IPS-18c (cell line): ENCODE data around the gene CNTNAP1.
"Not testable (repeated sequence)": the region's sequence is repeated elsewhere in the genome, so short reads cannot be mapped to it uniquely, and the experiment has no call there.

Experiments used
- H3K4me3 ChIP-seq: 2 replicates; pipeline ENCODE4 v1.7.0; 2013; ENCODE audit warnings: low read depth, mild to moderate bottlenecking, low read length, moderate library complexity; ENCODE audit not compliant: insufficient read depth
- H3K9me3 ChIP-seq: one replicate; pipeline ENCODE4 v1.6.1; 2013; ENCODE audit warnings: mild to moderate bottlenecking, low read length, moderate library complexity; ENCODE audit not compliant: control insufficient read depth, insufficient read depth

Gene CNTNAP1

DNA sequence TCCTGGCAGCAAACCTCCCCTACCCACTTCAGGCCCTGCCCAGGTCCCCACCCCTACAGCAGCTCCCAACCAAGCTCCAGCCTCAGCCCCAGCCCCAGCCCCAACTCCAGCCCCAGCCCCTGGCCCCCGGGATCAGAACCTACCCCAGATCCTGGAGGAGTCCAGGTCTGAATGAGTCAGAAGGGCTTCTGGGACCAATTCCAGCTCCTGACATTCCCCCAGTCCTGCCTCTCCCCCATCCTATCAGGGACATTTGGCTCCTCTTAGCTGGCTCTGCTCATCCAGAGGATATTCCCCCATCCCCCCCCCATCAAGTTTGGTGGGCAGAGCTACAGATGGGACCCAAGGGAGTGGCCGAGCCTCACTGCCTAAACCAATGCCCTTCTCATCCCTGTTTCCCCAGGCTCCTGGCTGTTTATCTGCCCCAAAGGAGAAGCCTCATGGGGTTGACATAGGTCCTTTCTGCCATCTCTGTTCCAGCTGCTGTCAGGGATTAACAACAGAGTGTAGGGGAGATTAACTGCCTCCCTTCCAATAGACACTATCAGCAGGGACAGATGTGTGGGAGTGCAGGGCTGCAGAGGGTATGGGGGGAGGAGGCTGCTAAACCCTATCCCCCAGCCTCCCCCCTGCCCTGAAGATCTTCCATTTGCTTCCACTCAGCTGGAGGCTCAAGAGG is 16.5 kb downstream of the CNTNAP1 start:
- Histone ChIP-seq H3K4me3 (no peak overlapping the region), H3K9me3 (no peaks in the 10 kb centered on the region)

DNA sequence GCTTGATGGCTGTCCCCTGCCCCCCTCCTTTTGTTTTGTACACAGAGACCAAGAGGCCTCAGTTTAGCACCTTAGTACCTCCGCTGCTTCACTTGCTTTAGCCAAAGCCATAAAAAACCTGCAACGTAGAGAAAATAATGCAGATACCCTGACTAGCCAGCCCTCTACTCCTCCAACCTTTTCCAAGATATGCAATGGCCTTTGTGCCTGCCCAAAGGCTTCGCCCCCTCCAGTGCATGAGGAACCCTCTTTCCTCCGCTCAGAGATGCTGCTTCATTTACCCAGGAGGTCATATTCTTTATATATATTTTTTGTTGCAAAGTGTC is 17.0 kb downstream of the CNTNAP1 start:
- H3K9me3 ChIP-seq, result no peaks in the 10 kb centered on the region
- H3K4me3 ChIP-seq, result no peak overlapping the region

DNA sequence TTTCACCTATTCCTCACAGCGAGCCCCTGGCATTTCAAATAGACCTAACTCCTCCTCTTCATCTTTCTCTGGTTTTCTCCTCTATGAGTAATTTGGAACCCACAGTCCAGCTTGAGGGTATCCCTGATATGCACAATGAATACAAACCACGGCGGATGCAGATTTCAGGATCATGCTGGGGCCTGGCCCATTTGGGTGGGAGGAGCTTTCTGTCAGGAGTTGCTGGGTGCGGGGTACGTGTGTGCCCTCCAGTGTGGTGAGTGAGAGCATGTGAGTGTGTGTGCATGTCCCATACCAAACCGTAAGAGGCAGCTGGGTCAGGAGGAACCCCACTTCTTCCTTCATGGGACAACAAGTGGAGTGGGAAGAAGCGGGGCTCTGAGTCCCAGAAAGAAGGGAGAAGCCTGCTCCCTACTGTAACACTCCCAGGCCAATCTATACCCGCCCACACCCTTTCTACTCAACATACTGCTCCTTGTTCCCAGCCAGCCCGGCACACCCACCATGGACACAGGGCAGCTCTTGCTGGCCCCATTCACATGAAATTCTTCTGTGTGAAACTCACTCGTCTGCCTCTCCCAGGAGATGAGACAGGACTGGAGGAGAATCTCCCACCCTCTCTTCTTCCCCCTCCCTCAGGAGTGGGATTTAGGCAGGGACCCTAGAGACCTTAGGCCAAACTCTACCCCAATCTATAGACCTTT is 18.4 kb downstream of the CNTNAP1 start:
- Histone ChIP-seq H3K4me3 (no peak overlapping the region), H3K9me3 (no peaks in the 10 kb centered on the region)

DNA sequence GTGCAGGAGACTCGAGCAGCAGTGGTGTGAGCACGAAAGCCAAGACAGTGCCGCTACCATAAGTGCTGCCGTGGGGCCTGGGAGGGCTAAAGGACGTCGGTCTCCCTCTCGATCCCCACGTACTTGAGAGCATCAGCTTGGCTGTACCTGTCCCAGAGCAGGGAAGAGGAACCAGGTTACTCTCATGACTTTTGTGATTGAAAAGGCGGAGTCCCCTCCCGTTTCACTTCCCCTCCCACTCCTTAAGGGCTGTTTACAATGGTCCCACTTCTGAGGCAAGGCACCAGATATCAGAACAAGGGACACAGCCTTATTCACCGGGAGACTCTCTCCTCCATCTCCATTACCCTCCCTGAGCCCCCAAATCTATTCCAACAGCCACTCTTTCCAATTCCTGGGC is 20.1 kb downstream of the CNTNAP1 start:
- no peak overlapping the region for H3K4me3 ChIP-seq
- no peaks in the 10 kb centered on the region for H3K9me3 ChIP-seq

DNA sequence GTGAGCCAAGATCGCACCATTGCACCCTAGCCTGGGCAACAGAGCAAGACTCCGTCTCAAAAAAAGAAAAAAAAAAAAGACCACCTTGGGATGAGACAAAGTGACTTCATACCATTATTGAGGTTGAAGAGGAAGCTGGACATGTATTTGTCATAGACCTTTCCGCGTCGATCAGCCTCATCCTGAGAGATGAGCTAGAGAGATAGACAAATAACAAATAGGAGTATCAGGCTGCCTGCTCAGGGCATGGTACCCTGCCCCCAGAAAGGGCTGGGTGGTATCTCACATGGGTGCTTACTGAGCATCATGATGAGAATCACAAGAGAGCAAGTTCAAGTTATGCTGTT is 22.1 kb downstream of the CNTNAP1 start:
- Histone ChIP-seq H3K4me3 (no peak overlapping the region), H3K9me3 (no peaks in the 10 kb centered on the region)

DNA sequence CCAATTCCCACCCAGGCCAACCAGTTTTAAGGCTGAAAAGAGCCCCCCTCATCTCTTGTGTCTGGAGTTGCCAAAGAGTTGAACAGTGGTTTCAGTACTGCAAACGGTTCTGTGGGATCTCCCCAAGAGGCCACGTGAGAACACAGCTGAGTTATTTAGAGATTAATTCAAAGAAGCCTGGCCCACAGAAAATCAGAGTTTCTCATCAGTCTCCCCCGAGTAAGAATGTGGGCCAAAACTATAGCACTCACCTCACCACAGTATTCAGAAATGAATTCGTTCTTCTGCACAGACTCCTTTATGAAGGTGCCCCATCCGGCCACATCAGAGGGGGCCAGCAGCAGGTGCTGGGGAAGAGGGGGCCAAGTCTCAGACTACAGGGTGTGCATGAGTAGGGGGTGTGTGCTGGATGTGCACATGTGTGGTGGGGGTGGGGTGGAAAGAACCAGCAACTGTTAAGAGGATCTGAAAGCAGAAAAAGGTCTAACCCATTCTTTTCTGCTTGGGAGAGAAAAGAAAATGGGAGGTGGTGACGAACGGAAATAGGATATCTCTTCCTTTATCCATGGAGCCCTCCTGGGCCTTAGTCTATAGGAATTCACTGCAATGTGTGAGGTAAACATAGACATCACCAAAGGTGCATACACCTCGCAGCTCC is 22.6 kb downstream of the CNTNAP1 start:
- no peak overlapping the region for H3K4me3 ChIP-seq
- H3K9me3 ChIP-seq, result no peaks in the 10 kb centered on the region

DNA sequence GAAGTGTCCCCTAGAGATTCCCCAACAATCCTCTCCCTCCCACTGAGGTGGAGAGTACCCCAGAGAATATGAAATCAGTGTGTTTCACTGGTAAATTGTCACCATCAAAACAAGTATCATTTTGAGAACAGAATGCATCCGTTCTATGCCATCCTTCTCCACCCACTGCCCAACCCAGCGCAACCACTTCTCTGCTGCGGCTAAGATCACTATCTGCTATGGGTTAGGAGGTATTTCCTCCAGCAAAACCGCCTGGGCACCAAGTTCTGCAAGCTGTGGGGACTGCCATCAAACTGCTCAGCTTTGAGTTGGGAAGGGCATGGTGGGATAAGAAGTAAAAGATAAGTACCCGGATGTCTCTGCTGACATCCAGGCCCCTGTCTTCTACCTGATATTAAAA is 24.4 kb downstream of the CNTNAP1 start:
- Histone ChIP-seq H3K4me3 (no peak overlapping the region), H3K9me3 (no peaks in the 10 kb centered on the region)

DNA sequence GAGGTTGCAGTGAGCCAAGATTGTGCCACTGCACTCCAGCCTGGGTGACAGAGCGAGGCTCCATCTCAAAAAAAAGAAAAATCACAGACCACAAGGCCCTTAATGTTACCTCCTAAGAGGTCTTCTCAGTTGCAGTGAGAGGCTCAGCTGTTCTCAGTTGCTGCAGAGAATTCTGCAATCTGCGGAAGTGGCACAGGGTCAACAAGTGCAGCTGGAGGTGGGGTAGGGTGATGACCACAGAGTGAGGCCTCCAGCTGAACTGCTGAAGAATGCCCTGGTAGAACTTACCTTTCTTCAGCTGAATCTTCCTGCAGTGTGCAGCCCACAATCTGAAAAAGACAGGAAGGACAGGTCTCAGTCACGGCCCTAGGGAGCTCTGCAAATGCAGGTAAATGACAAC is 26.3 kb downstream of the CNTNAP1 start:
- no peak overlapping the region for H3K4me3 ChIP-seq

DNA sequence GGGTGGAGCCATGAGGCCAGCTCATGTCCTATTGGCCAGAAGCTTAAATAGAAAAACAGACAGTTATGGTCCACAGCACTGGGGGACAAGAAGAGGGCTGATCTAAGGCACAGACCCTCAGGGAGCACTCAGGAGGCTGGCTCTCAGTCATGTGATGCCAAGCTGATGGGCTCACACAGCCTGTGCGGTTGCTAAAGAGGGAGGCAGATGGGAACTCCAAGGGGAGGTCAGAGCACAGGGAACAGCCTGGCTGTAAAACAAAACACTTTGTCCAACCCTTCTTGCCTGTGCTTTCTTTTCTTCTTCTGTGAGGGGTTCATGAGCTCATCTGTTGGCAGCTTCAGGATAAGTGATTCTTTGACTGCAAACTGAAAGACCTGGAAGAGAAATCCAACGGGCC is 27.2 kb downstream of the CNTNAP1 start:
- Histone ChIP-seq H3K9me3 (no peaks in the 10 kb centered on the region), H3K4me3 (no peak overlapping the region)

More for the DNA sequence above, 26.3 kb downstream of the CNTNAP1 start:
- no peaks in the 10 kb centered on the region for H3K9me3 ChIP-seq

DNA sequence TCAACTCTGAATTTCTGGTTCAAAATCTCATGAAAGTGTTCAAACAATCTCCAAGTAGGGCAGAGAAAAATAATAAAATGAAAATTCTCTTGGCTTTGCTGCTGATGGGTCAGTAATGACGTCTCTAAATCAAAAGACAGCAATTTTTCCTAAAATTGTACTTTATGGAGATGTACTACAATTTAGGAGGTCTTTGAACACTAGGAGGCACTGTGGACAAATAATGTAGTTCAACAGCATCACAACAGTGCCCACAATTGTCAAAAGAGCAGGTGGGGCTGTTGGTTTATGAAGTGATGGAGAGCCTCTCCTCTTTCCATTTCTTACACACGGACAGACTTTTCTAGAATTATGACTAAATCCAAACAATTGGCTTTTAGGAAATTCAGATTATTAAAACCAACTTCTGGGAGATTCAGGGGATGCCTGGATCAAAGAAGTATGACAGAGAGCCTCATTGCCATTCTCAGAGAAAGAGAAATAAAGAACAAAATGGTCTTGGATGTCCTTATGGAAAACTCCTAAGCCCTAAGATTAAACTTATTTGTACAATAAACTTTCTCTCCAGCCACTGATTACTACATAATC is 38.8 kb downstream of the CNTNAP1 start:
- Histone ChIP-seq H3K4me3 (no peak overlapping the region), H3K9me3 (no peaks in the 10 kb centered on the region)

DNA sequence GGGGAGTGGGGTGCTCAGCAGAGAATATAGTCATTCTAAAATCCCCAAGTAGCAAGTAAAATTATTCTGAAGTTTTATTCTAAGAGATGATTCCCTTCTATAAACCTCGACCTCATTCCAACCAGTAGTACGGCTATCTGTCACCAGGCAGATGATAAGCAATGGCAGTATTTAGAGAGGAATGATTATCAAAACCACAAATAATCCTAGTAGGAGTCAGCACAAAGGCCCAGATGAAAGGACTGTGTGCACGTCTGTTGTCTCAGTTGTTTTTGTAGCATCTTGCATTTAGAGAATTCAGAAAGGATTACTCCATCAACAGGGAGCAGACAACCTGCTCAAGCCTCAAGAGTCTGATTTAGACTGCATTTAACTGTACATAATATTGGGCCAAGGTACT is 41.3 kb downstream of the CNTNAP1 start:
- H3K4me3 ChIP-seq, result no peak overlapping the region
- H3K9me3 ChIP-seq, result no peaks in the 10 kb centered on the region

DNA sequence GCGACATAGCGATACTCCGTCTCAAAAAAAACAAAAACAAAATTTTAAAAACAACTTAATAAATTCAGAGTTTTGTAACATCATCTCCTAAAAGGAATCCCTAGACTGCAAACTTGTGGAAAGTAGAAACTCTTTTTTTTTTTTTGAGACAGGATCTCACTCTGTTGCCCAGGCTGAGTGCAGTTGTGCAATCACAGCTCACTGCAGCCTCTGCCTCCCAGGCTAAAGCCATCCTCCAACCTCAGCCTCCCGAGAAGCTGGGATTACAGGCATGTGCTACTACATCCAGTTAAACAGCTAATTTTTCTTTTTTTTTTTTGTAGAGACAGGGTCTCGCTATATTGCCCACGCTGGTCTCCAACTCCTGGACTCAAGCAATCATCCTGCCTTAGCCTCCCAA is 42.8 kb downstream of the CNTNAP1 start:
- Histone ChIP-seq H3K9me3 (no peaks in the 10 kb centered on the region), H3K4me3 (no peak overlapping the region)

DNA sequence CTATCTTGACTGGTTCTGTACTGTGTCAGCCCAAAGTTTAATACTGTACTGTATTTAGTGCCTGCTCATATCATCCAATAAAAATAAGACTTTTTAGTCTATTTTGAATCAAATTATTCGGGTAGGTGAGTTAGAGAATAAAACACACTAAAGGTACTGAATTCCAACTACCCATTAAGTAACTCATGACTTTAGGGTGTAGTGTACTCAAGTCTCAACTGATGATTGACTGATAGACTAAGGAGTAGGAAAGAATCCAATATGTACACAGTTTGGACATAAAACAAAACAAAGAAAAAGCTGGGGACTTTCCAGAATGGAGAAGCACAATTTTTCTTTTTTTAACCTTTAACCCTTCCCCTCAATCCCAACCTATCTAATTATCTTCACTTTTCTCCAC is 58.4 kb downstream of the CNTNAP1 start:
- no peak overlapping the region for H3K4me3 ChIP-seq
- no peaks in the 10 kb centered on the region for H3K9me3 ChIP-seq

DNA sequence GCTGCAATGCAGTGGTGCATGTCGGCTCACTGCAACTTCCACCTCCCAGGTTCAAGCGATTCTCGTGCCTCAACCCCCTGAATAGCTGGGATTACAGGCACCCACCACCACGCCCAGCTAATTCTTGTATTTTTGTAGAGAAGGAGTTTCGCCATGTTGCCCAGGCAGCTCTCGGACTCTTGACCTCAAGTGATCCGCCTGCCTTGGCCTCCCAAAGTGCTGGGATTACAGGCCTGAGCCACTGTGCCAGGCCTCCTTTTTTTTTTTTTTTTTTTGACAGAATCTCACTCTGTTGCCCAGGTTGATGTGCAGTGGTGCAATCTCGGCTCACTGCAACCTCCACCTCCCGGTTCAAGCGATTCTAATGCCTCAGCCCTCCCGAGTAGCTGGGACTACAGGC is 60.6 kb downstream of the CNTNAP1 start:
- not testable (repeated sequence) for H3K4me3 ChIP-seq, H3K9me3 ChIP-seq

DNA sequence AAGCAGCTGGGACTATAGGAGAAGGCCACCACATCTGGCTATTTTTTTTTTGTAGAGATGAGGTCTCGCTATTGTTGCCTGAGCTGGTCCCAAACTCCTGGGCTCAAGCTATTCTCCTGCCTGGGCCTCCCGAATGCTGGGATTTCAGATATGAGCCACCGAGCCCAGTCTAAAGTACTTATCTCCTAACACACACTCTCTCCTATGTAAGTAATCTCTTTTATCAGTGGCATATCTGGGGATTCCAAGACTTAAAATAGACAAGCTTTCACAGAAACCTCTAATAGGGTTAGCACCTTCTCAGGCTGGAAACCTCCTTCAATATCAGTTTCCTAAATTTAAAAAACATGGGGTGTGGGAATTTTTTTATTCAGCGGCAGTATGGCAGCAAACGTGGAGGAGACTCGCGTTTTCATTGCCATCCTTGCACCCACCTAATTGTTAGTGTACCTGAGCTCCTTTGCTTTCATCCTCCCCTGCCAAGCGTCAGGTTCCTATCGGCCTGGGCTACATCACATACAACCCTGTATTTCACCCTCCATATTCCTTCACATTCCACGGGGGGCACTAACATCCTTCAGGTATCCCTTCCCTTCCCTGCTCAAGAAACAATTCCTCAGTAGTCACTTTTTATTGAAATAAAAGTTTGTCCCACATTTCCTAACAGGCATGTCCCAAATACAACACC is 61.4 kb downstream of the CNTNAP1 start:
- no peaks in the 10 kb centered on the region for H3K9me3 ChIP-seq
- peak overlapping the region; percentile 73 for H3K4me3 ChIP-seq

DNA sequence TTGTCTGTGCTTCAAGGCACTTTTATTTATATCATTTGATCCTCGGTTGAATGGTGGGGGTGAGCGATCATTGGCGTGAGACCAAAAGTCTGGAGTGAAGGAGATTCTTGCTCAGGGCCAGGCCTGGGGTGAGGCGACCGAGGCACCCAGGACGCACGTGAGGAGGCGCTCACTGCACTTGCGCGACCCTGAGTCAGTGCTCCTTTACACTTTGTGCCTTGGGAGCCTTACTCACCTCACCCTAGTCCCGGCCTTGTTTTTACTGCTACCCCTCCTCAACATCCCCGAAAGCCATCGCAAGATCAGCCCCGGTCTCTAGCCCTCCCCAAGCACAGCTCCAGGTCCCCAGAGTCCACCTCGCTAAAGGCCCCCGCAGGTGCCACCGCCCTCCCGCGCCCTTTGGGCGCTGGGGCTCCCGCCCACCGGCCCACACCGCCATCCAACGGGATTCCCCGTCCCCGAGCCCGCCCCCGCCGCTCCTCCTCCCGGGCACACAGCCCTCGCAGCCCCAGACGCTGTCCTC is 62.0 kb downstream of the CNTNAP1 start:
- peak overlapping the region; percentile 73 for H3K4me3 ChIP-seq

DNA sequence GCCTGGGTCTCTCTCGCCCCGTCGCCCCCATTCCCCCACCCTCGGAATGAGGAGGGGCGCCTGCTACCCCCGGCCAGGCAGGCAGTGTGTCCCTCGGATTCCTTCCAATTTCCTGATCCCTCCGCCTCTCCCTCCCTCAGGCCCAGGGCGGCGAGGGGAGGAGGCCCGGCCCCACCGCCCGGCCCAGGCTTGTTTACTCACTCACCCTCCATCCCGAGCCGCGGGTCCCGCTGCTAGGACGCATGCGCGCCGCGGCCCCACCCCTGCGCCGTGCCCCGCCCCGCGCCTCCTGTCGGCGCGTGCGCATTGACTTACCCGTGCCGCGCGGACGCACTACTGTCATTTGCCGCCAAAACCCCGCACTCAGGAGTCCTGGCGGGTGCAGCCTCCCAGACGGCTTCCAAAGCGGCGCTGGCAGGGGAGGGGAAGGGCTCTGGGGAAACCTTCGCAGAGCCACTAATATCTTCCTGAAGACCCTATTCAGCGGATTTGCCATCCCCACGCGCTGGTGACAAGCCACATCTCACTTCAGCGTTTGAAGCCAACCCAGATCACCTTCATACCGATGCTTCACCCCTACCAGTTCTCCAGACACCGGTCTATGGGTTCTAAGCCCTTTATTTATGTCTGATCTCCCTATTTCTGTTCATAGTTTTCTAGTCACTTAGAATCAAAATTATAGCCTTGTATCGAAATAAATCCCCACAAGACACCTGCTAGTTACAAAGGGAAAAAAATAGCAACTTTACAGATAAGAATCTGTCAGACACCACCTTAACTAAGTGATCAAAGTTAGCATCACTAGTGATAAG is 62.7 kb downstream of the CNTNAP1 start, which contains the start of gene EZH1:
EZH1 (minus strand) TSS at position 235 of the 812 bp plus-strand sequence. CDS start 16,099 bp downstream, outside the sequence.
- no peaks in the 10 kb centered on the region for H3K9me3 ChIP-seq
- peak within 1 kb of the TSS; percentile 73 for H3K4me3 ChIP-seq

More for the DNA sequence above, 62.0 kb downstream of the CNTNAP1 start:
- H3K9me3 ChIP-seq, result no peaks in the 10 kb centered on the region
